ENCODE results near the gene PLEKHA7.

The PLEKHA7 gene

DNA sequence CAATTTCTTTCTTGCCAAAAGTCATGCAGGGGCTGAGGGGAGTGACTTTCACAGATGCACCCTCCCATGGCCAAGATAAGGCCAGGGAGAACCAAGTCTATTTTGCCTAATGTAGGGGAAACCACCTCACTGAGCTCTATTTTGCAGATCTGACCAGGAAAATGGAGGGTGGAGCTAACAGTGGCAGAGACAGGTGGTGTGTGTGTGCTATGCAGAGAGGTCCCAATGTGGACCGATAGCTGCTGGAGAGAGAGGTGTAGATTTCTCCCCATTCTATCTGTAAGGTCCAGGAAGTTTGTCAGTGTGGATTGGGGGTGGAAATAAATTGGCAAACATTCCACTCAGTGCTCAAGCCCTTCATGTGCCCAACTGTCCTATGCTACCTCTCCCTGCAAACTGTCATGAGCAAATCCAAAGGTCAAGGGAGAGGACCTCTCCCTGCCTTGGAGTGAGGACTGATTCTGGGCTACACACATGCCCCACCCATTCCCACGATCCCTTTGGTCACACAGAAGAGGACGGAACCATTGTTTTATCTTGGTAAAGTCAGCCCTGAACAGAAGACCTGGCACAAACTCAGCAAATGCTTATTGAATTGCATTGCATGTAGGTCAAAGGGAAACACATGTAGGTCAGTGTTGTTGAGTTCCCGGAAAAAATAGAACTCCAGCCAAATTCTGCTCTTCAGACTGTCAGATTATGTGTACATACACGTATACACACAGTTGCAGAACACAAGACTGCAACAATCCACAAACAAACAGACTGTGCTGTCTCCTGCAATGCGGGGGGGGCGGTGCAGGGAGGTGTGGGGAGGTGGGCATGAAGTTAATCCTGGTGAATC is 209.9 kb downstream of the PLEKHA7 start:
- no peak for DNase-seq

DNA sequence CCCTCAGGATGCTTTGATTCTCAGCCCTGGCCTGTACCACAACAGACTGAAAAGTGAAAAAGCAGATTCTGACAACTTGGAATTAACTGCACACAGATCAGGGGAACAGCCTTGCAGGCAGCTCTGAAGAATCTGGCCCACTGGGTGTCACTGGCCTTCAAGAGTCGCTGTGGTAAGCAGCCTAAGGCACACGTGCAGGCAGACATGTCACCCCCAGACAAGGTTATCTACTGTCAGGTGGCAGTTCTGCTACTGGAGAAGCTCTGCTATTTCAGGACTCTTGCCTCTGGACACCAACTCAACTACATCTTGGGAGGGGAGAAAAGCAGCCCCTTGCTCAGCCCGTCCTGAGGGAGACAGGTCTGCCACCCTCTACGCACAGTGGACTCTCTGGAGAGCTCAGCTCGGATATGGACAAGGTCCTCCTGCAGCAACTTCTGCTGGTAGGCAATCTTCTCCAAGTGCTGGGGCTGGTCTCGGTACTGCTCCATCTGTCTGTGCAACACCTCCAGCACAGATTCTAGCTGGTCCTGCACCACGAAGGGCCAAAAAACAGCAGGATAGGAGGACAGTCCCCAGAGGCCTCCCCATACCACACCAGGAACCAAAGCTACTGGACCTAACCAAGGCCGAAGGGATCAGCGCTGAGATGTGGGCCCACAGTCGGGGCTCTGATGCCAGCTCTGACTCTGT is 212.8 kb downstream of the PLEKHA7 start:
- no peak for DNase-seq

DNA sequence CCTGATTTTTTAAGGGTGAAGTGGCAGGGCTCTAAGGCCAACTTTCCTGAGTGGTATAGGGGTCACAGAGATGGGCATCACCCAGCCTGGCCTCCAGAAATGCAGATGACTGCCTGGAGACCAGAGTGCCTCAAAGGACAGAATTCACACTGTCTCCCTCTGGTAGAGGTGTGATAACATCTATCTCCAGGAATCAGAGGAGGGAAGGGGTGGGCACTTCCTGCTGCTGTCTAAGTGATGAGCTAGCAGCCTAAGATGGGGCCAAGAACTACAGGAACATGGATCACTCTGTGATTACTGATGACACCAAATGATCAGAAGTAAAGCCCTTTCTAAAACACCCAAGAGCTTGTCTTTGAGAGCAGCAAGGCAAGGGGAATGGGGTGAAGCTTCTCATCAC is 213.8 kb downstream of the PLEKHA7 start:
- no peak for DNase-seq

DNA sequence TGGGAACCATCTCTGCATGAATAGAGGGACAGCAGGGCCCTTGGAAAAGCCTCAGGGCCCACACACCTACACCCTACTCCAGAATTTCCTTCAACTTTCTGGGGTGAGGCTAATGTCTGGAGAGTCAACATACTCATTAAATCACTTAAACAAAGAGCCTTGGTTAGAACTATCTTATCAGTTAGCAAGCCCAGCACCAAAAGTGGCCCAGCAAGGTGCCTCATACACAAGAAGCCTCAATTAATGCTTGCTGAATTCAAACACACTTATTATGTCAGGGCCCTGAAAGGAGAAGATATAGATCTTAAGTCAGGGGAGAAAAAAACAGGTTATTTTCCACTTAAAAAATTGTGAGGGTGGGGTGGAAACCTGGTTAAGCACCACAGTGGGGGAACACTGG is 214.3 kb downstream of the PLEKHA7 start:
- no peak for DNase-seq

DNA sequence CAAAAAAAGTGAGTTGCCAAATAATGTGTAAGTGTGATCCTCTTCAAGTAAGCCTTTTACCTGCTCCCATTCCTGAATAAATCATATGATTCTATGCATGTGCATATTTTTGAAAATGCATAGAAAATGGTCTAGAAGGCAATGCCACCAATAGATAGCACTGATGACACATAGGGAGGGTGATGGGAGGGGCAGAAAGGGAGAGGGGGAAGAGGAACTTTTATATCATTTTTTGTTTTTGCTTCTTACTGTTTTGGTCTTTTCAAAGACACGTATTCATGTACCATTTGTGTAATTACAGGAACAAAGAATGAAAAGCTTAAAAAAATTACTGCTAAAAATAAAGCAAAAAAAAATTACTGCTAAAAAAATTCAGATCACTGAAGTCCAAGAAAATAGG is 215.0 kb downstream of the PLEKHA7 start:
- no peak for DNase-seq

DNA sequence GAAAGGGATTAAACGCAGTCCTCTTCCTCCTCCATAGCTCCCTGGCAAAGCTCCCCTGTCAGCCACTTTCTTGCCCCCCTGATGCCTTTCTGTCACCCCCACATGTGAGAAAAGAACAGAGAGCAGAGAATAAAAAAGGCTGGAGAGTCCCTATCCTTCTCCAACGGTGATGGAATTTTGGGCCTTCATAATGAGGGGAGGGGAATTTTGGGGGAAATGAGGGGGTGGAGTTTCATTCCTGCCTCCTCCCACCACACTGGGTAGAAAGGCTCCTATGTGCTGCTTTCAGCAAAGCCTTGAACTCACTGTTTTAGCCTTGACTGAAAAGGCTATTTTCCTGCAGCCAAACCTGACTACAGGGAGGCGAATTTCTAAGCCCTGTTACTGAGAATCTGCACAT is 216.4 kb downstream of the PLEKHA7 start:
- no peak for DNase-seq

DNA sequence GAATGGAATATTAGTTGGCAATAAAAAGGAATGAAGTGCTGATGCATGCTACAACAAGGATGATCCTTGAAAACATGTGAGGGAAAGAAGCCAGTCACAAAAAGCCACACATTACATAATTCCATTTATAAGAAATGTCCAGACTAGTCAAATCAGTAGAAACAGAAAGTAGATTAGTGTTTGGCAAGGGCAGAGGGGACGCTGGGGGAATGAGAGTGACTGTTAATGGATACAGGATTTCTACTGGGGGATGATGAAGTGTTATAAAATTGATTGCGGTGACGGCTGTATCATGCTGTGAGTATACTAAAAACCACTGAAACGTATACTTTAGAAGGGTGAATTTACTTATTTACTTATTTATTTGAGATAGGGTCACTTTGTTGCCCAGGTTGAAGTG is 217.9 kb downstream of the PLEKHA7 start:
- DNase-seq = no peak

DNA sequence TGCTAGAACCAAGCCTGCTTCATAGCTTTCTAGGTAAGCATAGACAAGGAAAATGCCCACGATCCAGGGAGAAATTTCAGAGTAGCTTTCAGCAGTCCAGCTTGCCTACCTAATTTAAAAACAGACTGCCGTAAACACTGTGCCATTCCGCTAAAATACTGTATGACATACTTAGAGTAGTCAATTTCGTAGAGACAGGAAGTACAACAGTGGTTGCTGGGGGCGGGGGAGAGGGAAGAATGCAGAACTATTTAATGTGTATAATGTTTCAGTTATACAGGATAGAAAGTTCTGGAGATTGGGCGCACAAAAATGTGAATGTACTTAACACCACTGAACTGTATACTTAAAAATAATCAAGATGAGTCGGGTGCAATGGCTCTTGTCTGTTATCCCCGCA is 219.1 kb downstream of the PLEKHA7 start:
- no peak for DNase-seq

DNA sequence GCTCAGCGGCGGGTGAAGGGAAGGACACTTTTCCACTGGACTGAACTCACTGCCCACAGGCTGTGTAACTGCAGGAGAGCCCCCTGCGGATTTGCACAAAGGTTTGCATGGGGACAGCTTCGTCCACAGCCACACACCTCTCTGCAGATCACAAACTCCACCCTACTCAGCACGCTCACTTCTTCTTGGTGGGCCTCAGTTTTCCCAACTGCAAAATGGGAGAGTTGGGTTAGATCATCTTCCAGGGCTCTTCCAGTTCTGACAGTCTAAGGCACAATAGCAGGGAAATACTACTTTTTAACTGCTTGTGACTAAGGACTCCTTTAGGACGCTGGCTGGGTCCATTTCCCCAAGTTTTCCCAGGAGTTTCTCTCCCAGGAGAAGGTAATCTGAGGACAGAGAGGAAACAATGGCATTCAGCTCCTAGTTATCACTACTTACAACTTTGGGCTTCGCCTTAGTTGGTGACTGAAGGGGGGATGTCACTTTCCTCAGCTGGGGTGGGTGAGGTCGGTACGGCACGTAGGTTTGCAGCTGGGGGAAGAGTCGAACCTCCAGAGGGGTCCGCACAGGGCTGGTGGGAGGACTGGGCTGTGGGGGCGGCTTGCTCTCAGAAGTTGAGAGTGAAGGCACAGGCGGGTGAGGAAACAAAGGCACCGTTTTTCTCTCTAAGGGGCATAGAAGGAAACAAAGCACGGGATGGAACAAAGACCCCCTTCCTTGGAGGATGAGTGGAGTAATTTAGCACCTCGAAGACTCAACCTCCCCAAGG is 220.0 kb downstream of the PLEKHA7 start:
- DNase-seq = no peak

DNA sequence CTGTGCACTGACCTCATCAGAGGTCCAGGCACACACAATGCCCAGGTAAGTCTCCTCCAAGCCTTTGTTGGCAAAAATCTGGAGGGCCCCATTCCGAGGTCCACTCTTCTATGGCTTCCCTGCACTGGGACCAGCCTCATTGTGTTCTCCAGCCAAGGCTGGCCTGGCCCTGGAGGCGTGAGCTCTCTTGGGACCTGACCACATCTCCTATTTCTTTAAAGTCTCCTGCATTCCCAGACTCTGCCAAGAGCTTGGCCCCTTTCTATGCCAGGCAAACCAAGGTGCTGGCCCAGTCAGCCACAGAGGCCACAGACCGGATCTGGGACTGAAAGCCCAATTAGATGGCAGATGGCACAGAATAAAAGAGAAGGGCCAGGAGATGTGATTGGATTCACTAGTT is 220.7 kb downstream of the PLEKHA7 start:
- no peak for DNase-seq

DNA sequence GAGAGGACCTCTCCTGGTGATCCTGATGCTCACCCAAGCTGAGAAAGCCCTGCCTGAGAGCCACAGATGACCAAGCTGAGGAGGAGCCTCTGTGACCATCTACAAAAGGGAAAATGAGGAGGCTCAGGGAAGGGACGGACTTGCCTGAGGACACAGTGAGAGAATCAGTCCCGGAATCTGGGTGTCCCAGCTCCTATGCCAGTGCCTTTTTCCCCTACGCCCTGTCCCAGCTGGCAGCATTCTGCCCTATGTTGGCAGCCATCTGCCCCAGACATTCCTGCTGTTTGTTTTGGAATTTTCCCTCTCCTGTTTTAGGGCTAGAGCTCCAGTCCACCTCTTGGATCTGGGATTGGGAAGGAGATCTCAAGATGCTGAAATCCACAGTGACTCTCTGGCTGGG is 221.2 kb downstream of the PLEKHA7 start:
- DNase-seq = no peak

DNA sequence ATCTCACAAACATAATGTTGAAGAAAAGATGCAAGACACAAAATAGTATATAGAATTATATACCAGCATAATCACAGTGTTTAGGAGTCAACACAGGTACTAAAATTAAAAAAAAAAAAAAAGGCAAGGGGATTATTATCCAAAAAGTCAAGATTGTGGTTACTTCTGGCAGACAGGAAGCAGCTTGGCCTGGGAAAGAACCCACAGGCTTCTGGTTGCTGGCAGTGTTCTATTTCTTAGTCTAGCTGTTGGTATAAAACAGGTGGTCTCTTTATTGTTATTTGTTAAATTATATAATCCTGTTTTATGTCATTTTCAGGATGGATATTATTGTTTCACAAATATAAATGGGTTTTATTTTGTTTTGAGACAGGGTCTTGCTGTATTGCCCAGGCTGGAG is 221.8 kb downstream of the PLEKHA7 start:
- DNase-seq = no peak

DNA sequence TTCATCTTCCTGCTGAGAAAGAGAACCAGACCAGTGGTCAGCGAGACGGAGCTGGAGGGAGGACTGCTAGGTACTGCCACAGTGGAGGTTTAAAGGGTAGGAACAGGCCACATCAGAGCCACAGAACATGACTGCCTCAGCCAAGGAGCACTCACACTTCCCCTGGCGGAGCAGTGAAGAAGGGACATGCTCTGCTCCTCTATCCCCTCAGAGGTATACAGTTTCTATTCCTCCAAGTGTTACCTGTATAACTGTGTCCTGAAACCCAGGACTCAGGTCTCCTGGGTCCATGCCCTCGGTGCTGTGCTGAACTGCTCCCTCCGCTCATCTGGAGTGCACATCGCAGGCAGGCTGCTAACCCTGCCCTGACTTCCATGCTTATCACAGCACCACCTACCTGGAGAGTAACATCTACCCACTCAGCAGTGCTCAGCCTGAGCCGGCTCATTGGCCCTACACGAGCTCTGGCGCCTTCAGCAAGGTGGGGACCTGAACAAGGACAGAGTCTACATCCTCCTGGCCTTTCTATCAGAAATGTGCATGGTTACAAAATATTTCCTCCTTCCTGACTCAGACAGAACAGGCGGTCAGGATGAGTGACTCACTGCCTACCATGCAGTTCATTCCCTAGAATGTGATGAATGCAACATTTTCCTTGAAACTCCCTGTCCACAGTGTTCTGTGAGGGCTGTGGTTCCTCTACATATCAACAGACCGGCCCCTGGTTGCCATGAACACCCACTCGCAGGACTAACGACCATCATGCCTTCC is 222.8 kb downstream of the PLEKHA7 start:
- DNase-seq = no peak

DNA sequence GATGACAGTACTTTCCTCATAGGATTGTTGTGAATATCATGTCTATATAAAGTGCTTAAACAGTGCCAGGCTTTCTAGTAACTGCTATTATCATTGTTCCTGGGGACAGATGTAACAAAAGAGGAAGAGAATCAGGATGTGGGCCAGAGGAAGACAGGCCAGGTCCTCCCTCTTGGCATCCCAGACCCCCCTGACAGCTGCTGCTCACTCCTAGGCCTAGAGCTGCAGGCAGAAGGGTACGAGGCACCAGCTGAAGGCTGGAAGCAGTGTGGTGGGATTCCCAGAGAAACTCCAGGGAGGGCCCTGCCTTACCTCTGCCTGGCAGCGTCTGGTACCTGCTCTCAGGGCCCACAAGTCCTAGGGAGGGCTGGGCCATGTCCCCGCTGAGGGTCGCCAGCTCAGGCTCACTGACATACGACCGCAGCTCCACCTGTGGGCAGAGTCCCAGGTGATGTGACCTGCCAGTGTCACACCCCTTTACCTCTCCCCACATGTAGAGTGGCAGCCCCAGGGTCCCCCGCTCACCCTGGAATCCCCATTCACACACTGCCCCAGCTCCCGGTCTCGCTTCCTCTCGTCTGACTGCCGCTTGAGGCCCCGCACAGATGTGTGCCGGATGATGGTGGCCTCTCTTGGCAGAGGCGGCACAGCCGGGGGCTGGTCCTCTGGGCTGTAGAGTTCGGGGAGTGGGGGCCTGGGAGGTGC is 223.6 kb downstream of the PLEKHA7 start:
- no peak for DNase-seq

DNA sequence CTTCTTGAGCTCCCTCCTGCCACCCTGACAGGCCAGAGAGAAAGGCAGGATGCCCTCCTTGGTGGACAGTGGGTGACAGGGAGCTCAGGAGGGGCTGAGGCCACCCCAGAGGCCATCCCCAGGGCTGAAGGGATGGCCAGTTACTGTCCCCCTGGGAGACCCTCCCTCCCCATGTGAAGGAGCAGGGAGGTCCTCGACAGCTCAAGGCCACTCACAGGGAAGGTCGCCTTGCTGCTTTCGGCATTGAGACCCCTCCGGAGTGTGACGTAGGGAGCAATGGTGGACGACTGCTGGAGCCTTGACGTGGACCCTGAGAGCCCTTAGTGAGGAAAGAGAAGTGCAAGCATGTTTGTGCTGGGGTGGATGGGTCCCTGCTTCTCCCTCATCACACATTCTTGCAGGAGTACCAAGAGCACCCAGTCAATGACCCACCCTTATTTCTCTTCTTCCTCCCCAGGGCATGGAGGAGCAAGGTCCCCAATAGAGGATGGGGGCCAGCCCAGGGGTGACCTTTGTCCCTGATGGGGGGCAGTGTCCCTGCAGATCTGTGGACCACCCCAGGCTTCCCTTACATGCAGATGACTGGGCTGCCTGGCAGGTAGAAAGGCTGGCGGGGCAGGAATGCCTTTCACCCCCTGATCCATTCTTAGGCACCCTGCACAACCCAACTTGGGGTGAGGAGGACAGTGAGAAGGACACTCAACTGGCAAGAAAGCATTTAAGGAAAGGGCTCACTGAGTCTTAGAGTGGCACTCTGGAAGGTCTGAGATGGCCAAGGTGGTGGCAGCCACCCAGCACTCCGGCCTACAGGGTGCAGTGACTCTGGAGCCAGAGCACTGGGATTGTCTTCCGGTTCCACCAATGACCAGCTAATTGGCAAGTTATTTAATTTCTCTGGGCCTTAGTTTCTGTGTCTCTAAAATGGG is 224.4 kb downstream of the PLEKHA7 start:
- DNase-seq = no peak

DNA sequence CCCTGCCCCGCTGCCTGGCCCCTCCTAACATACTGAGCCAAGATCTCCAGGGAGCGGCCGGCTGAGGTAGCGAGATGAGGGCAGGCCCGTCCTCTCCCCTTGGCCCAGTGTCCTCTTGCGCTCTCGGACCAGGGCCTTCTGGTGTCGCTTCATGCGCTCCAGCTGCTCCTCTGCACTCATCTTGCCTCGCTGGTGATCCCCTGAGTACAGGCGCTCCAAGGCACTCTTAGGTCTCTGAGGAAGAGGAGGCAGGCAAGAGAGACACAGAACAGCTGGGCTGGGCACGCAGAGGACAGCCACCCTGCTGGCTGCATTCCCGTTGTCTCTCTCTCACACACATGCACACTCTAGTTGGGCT is 225.2 kb downstream of the PLEKHA7 start:
- no peak for DNase-seq

DNA sequence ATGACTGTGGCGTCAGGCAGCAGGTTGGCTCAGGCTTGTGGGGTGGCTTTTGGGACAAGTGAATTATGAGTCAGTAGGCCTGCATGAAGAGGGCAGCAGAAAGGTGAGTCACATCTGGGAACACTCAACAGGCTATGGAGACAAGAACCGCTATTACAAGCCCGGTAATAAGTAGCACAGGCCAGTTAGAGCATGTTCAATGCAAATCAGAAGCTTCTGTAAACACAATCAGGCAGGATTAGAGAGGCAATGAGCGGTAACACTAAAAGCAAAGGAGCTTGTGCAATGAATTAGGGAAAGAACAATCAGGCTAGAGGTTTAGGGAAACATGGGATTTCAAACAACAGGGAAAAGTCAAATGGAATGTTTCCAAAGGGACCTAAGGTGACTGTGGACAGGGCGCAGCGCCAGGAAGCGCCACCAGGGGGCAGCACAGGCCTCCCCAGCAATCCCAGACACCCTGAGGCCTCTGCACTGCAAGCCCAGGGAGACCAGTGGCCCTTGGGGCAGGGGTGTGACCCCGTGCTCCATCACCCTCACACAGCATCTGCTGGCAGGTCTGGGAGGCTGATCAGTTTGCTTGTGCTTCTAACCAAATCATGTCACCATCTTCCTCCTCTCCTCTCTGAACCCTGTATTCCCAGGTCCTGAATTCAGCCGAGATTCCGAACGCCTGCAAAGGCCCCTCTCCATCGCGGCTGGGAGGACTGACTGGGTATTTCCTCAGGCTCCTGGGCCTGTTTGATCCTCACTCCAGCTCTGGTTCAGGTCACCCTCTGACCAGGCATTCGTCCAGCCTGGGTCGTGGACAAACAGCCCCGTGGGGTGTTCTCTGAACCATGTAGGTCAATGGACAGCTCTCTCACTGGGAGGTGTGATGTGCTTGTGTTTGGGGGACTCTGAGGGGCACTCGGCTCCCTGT is 225.8 kb downstream of the PLEKHA7 start:
- peak; percentile 35 for DNase-seq

DNA sequence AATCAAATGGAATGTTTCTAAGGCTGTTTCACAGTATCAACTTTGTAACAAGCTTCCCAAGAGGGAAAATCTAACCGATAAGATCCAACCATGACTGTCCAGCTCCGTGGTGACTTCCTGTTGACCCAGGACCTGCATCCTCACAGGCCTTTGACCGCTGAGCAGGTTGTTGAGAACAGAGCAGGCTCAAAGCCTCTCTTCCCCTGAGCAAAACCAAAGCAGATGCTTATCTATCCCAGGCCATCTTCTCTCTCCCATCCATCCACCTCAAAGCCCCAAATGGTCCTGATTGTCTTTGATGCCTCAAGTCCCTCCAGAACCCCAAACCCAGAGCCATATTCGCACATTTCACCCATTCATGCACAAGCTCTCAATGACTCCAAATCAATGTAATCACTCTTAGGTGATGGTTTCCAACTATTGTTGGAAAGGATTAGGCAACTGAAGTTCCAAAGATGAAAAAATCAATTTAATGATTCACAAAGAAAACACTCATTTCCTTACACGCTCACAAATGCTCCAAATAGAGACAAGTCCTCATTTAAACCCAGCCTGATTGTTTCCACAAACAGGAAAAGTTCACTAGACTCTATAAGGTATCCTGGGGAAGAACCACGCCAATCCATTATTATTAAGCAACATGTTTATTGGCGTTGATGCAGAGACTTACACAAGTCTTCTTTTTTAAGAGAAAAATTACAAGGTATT is 227.0 kb downstream of the PLEKHA7 start:
- no peak for DNase-seq

DNA sequence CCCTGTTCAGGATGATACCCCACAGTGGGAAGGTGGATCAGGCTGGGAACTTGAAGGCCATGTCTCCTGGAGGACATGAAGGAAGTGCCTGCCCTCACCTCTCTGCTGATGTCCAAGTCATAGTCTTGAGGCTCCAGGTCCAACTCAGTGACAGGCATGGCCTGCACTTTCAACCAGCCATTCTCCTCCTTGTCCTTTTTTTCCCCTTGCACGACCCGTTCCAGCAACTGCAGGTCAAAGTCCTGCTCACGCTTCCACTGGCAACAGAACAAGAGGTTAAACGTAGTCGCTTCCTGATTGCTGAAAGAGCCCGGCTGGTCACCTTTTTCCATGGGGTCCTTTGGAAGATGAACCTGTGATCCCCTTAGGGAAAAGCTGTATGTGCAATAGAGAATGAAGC is 228.1 kb downstream of the PLEKHA7 start:
- DNase-seq = no peak

All from NCI-H748 treated with DMSO at 0.1 percent for 48 hours (cell line).